ENCODE data around the gene ASMT.
A peak's percentile ranks its signal among the peaks of the same experiment; 100 is the strongest.

ASMT gene

GRCh38 chrX:1577845-1578244 lies 37.0 kb upstream of the ASMT start:
- ATAC-seq: no peak
- no peak for TF ChIP-seq ZNF8 (CRISPR knock-in tag; IDR thresholded peaks at IDR 0.05)
- no peak for TF ChIP-seq TOX (CRISPR knock-in tag; IDR thresholded peaks at IDR 0.05; ENCODE audit: borderline replicate concordance)
- no peak for TF ChIP-seq ARNTL (CRISPR knock-in tag; IDR thresholded peaks at IDR 0.05; ENCODE audit: borderline replicate concordance, low read depth)
- no peak for TF ChIP-seq ISL1 (CRISPR knock-in tag; IDR thresholded peaks at IDR 0.05)
- TF ChIP-seq SNAI2 (CRISPR knock-in tag; IDR thresholded peaks at IDR 0.05): no peak

GRCh38 chrX:1578511-1579173 lies 36.2 kb upstream of the ASMT start:
- ATAC-seq: no peak; the same call in 2 of the 3 replicates
- TF ChIP-seq CREB5 (CRISPR knock-in tag; IDR thresholded peaks at IDR 0.05; ENCODE audit: low read depth): no peak
- TF ChIP-seq CSRNP3 (CRISPR knock-in tag; IDR thresholded peaks at IDR 0.05): no peak
- no peak for TF ChIP-seq OSR1 (CRISPR knock-in tag; IDR thresholded peaks at IDR 0.05)
- TF ChIP-seq TSHZ2 (CRISPR knock-in tag; IDR thresholded peaks at IDR 0.05): no peak
- TF ChIP-seq GLIS3 (CRISPR knock-in tag; IDR thresholded peaks at IDR 0.05): no peak

- peak; percentile 76 for ATAC-seq
- no peak for TF ChIP-seq TOX (CRISPR knock-in tag; IDR thresholded peaks at IDR 0.05; ENCODE audit: borderline replicate concordance)
- TF ChIP-seq CREB5 (CRISPR knock-in tag; IDR thresholded peaks at IDR 0.05; ENCODE audit: low read depth): no peak
- no peak for TF ChIP-seq ZNF8 (CRISPR knock-in tag; IDR thresholded peaks at IDR 0.05)
- no peak for TF ChIP-seq TCF4 (CRISPR knock-in tag; IDR thresholded peaks at IDR 0.05; ENCODE audit: borderline replicate concordance)
- no peak for TF ChIP-seq RARB (CRISPR knock-in tag; IDR thresholded peaks at IDR 0.05)
- no peak for TF ChIP-seq ARNTL (CRISPR knock-in tag; IDR thresholded peaks at IDR 0.05; ENCODE audit: borderline replicate concordance, low read depth)
- no peak for TF ChIP-seq ZNF565 (CRISPR knock-in tag; conservative IDR thresholded peaks at IDR 0.05; ENCODE audit: low read depth)
- no peak for TF ChIP-seq CSDC2 (CRISPR knock-in tag; IDR thresholded peaks at IDR 0.05)
- TF ChIP-seq PATZ1 (CRISPR knock-in tag; IDR thresholded peaks at IDR 0.05; ENCODE audit: borderline replicate concordance): no peak
- TF ChIP-seq CSRNP3 (CRISPR knock-in tag; IDR thresholded peaks at IDR 0.05): no peak
- TF ChIP-seq PPARA (CRISPR knock-in tag; IDR thresholded peaks at IDR 0.05; ENCODE audit: borderline replicate concordance): no peak
- TF ChIP-seq ZC3H10 (CRISPR knock-in tag; IDR thresholded peaks at IDR 0.05): no peak
- TF ChIP-seq ESRRG (CRISPR knock-in tag; IDR thresholded peaks at IDR 0.05): no peak
- no peak for TF ChIP-seq SNAI2 (CRISPR knock-in tag; IDR thresholded peaks at IDR 0.05)
- no peak for TF ChIP-seq TSHZ2 (CRISPR knock-in tag; IDR thresholded peaks at IDR 0.05)
- TF ChIP-seq ZNF70 (CRISPR knock-in tag; IDR thresholded peaks at IDR 0.05): no peak
- TF ChIP-seq BACH2 (CRISPR knock-in tag; IDR thresholded peaks at IDR 0.05; ENCODE audit: borderline replicate concordance): no peak
- no peak for TF ChIP-seq ZFP3 (CRISPR knock-in tag; IDR thresholded peaks at IDR 0.05)
- no peak for TF ChIP-seq POU6F1 (CRISPR knock-in tag; IDR thresholded peaks at IDR 0.05; ENCODE audit: borderline replicate concordance, low read depth)
Measured at GRCh38 chrX:1581132-1581531, 33.7 kb upstream of the ASMT start.

Measured in SK-N-SH treated with all-trans-retinoic acid at 6 μM for 48 hours (cell line).